GM18861 (cell line): Measurements from ENCODE around the gene PCGF1.

ENCODE experiments used
- ATAC-seq: cut with Tn5 transposase; IDR thresholded peaks from one replicate; pipeline ENCODE4 v1.9.1; 2021; ENCODE audit not compliant: unreplicated experiment

PCGF1 gene

DNA sequence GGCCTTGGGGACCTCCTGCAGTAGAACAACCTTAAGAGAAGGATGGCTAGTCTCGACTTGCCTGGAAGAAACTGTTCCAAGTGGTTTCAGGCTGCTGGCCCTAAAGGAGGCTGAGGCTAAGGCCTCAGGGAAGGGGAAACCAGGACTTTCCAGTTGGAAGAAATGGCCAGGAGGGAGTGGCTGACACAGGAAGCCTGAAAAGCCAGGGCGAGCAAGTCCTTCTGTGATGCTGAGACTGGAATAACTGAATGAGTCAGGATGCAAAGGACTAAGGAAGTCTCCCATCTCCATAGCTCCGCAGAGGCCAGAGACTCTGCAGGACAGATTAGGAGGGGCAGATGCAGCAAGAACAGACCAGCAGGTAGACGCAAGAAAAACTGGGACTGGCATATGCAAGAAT lies 29.6 kb upstream of the PCGF1 start:
- no peak for ATAC-seq

DNA sequence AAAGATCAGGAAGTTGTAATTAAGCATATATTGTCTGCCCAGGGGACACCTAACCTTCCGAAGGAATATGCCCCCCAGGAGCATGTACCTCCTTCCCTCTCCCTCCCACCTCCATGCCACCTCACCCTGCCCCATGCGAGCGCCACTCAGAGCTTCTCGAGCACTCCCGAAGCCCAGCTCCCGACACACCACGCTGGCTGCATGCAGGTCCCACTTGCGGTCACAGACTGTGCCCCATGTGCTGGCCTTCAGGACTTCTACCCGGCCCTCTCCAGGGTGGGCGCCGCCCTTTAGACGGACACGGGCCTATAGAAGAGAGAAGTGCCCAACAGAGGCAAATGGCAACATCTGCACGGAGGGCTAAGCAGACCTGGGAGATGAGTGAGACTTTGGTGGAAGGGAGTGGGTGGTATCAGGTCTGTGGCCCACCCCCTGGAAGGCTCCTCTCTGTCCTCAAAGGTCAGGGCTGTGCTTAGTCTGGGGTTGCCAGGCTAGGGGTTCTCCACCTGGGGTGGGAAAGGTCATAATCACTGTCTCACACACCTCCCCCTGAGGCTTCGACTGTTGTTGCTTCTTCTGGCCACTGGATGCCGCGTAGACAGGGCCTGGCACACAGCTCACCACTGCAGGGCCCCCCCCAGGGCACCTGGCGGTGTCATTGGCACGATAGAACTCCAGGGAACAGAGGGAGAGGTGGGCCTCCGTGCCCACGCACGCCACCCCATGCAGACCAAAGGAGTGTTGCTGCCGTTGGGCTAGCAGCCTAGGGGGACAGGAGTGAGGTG lies 28.9 kb upstream of the PCGF1 start:
- ATAC-seq = no peak

DNA sequence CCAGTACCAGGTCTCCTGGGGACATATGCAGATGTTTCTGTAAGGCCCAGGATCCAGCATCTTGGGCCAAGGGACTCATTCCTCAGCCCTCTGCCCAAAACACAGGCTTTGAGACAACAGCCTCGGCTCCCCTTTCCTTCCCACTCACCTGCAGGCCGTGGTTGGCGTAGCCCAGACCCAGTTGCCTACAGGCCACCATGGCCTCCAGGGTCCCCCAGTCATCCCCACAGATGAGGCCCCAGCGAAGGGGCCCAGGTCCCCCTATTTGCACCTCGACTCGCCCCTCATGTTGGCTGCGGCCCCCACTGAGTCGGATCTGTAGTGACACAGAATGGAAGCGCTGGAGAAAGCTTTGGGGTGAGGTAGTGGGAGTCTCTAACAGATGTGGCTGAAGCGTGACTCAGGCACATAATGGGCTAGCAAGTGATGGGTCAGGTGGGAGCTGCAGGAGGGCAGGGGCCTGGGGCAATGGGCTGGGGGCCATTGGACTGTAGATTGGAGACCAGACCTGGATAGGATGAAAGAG lies 28.0 kb upstream of the PCGF1 start:
- no peak for ATAC-seq

DNA sequence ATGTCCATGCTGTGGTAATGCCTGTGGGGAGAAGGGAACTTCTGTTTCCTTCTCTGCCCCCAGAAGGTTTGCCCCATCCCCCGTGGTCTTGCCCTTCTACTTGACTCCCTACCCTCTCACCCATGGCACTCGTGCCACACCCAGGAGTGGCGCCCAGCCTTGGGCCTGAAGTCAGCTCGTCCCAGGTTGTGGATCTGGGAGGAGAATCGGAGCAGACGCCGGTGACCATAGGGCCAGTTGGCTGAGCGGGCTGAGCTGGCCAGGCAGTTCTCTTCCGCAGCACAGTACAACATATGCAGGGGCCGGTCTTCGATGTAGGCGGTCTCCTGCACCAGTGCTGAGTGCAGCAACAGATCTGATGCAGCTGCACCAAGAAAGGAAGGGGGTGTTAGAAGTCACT lies 26.9 kb upstream of the PCGF1 start:
- ATAC-seq = no peak

DNA sequence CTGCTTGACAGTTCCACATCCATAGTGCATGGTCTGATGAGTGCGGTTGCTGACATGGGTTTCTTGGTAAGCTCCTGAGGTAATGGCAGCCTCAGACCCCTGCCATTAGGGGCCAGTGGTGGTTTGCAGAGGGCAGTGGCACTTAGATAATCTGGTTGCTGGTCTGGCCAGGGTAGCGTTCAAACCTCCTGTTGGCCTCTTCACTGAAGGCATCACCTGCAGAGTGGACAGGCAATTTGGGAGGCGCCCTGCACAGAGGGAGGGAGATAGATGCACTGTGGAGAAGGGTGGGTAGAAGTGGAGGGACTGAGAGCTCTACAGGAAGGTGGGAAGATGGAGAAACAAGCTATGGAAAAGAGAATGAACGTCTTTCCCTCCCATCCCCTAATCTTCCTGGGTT lies 26.0 kb upstream of the PCGF1 start:
- ATAC-seq = no peak

DNA sequence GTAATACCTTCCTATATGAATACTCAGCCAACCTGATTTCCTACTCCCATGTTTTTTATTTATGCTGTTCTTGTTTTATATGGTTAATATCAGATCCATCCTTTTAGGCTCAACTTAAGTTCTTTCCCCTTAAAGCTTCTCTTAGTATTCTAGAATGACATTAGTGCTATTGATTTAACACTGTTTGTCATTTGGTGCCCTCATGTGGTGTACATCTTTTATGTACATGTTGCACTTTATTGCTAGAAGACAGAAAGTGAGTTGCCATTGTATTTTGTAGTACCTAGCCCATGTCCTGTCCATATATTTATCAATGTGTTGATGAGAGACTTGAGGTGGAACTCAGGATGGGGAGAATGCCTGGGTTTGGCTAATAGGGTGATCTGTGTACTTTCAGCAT lies 24.7 kb upstream of the PCGF1 start:
- no peak for ATAC-seq

DNA sequence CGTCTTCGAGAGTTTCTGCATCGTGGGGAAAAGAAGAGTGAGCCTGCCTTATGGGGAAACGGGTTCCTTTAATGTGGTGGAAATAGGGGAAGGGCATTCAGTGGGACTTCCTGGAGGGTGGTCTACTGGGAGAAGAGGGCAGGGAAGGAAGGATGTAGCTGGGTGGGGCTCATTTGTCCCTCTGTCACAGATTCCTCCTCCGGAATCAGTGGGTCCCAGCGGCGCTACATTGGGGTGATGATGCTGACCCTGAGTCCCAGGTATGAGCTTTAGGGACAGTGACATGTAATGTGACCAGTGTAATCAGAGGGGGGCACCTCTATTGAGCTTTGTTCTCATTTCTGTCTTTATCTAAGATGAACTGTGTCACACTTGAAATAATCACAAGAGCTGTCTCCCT lies 24.2 kb upstream of the PCGF1 start:
- no peak for ATAC-seq

DNA sequence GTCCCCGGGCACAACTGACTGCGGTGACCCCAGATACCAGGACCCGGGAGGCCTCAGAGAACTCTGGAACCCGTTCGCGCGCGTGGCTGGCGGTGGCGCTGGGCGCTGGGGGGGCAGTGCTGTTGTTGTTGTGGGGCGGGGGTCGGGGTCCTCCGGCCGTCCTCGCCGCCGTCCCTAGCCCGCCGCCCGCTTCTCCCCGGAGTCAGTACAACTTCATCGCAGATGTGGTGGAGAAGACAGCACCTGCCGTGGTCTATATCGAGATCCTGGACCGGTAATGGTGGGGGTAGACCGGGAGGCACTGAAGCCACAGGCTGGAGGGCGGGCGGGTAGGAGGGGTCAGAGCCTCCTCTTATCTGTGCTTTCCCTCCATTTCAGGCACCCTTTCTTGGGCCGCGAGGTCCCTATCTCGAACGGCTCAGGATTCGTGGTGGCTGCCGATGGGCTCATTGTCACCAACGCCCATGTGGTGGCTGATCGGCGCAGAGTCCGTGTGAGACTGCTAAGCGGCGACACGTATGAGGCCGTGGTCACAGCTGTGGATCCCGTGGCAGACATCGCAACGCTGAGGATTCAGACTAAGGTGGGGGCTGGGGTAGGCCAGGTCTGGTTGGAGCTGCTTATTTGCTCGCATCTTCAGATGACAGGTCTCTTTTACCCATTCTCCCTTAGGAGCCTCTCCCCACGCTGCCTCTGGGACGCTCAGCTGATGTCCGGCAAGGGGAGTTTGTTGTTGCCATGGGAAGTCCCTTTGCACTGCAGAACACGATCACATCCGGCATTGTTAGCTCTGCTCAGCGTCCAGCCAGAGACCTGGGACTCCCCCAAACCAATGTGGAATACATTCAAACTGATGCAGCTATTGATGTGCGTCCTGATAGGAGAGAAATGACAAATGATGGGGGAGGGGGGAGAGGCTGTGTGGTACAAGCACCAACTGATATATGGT lies 23.0 kb upstream of the PCGF1 start:
- peak; percentile 32 for ATAC-seq

DNA sequence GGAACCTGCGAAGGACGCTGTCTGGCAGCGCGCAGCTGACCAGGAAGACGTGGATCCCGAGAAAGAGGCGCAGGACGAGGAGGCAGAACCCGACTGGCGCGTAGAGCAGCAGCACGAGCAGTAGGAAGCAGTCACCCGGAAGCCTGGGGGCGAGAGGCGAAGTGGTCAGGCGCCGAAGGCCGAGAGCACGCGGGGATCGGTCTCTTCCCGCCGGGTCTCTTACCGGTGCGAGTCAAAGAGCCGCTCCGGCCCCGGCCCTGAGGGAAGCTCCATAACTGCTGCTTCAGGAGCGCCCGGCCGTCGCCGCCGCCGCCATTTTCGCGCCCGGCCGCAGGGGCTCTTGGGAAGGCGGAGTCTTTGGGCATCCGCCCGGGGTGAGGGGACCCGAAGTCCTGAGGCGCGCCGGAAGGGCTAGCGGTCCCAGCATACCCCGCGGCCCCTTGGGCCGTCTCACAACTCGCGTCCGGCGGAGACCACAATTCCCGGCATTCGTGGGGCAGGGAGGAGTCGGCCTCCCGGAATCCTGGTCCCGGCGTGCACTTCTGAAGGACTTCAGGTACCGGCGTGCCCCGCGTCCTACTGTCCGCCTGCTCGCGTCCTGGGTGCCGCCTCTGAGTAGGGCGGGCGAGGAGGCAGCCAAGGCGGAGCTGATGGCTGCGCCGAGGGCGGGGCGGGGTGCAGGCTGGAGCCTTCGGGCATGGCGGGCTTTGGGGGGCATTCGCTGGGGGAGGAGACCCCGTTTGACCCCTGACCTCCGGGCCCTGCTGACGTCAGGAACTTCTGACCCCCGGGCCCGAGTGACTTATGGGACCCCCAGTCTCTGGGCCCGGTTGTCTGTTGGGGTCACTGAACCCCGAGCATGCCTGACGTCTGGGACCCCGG lies 22.1 kb upstream of the PCGF1 start, which contains the start of the genes AUP1 and HTRA2:
TSS of gene AUP1 (minus strand) at position 350 of the 882 bp plus-strand sequence. CDS start at position 273, 77 bp downstream.
TSS of gene HTRA2 (plus strand) at position 577 of the 882 bp plus-strand sequence. CDS start at position 651, 74 bp downstream.
- ATAC-seq = peak; percentile 66

DNA sequence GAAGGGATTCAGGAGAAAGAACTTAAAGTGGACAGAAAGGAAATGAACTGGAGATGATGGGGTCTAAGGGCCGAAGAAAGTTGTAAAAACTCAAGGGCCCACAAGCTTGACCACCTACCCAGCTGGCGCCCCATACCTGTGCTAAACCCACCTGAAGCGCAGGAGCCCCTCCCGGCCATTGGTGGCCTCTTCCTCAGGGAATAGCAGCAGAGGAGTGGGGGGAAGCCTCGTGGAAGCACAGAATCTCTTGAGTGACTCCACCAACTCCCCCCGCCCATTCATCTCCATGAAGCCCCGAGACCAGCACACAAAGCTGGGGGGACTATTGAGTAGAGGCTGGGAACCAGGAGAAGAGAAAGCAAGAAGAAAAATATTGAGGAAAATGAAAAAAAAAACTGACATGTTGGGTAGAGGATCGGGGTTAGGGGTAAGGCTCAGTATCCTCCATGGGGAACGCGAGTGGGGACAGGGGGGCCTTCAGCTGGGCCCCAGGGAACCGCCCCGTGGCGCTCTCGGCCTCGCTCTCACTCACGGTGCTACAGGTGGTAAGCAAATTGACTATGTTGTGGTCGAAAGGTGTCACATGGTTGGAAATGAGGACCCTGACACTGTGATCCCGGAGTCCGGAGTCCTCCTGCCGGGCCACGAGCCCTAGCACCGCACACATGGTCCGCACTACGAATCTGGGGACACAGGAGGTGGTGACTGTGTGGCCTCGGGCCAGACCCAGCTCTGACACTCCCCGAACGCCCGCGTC lies 21.3 kb upstream of the PCGF1 start:
- peak; percentile 6 for ATAC-seq

DNA sequence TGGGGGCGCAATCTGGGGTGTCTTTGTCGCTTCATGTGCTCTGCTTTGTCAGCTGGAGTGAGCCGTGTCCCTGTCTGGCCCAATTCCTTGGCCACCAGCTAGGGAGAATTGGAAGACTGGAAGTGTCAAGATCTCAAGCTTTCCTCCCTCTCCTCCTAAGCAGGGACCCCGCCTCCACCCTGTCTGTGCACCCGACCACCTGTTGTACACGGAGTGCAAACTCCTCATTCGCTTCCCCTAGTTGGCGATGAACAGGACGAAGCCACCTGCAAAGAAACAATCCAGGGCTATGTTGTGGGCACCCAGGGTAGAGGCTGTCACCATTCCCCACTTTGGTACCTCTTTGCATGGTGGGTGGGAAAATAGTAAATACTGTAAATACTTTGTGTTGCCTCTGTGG lies 20.2 kb upstream of the PCGF1 start:
- ATAC-seq = no peak

DNA sequence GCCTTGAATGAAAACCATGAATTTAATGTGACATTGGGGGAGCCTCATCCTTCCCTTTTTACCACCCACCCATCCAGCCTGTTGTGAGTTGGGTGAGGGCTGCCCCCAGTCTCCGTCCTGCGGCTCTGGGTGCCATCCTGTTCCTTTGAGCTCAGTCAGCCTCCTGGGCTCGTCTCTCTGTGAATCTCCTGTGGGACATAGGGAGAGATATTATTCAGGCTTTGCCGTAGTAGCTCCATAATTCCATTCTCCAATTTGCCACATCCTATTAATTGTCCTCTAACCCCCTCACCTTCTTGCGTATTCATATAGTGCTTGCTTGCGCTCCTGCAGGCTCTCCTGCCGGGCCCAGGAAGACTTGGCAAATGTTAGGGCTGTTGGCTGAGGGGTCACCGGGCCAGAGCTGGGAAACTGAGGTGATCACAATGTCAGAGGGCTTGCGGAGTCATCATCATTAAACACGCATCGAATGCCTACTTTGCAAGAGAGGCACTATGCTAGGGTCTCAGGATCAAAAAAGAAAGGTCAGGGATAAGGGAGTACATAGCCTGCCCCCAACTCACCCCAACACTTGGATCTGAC lies 19.2 kb upstream of the PCGF1 start:
- ATAC-seq = no peak

DNA sequence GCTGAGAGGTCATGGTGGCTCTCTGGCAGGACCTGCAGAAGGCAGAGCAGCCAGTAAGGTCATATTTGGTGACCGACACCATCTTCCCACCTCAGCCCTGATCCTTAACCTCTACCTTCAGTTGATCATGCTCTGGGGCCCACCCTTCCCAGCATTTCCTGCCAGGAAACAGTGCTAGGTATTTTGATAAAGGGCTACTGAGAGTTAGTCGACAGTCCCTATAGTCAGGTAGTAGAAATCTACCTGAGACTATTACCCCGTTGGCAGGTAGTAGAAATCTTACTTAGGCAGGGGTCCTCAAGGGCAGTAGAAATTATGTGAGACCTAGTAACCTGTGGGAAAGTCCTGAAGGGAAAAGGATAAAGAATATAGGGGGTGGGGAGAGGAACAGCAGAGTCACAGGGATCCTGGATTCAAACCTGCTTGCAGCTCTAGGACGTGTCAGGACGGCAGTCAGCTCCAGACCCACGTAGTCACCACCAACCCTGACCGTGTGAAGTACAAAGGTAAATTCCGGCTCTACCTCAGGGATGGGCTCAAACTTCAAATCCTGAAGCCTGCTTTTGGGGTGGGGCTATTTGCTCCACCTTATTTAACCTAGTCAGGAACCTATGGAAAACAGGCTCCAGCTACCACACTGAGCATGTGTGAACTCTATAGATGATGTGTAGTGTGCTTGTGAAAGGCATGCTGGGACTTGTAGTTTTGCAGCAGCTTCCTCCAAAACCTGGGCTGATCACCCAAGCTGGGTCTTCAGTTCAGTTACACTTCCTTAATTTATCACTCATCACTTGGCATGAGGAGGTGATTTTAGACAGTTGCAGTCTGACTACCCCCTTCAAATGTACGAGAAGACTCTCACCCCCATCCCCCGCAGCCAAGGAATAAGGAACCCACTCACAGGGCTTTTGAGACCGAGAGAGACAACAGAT lies 18.5 kb upstream of the PCGF1 start, which contains the start of gene DQX1:
TSS of gene DQX1 (minus strand) at position 515 of the 932 bp plus-strand sequence. CDS start at position 13, 502 bp downstream.
- ATAC-seq = no peak

DNA sequence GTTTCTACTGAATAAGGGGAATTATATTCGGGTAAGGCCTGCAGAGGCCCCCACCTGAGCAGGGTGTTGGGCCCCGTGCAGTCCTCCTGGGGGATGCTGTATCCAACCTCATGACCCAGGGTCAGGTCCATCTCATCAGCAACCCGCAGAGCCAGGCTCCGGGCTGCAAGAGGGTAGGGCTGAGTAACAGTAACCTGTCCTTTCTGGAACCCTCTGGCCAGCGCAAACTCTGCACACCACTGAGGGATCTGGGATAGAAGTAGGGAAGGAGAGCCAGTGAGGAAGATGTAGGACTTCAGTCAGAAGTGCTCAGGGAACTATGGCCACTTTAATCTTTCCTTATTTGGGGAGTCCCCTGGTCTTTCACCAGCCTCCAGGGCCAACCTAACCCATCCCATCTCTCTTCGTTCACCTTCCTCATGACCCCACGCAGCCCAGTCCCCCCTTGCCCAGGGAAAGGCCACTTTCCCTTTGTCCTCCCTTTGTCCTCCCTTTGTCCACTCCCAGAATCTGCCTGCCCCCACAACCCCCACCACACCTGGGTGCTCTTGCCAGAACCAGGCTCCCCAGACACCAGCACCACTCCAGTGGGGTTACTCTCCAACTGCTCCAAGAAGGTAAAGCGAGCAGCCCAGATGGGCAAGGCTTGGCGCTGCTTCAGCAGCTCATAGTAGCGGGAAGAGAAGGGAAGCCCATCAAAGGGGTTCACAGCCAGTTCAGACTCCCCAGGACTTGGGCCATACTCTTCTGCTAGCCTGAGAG lies 17.6 kb upstream of the PCGF1 start:
- no peak for ATAC-seq

DNA sequence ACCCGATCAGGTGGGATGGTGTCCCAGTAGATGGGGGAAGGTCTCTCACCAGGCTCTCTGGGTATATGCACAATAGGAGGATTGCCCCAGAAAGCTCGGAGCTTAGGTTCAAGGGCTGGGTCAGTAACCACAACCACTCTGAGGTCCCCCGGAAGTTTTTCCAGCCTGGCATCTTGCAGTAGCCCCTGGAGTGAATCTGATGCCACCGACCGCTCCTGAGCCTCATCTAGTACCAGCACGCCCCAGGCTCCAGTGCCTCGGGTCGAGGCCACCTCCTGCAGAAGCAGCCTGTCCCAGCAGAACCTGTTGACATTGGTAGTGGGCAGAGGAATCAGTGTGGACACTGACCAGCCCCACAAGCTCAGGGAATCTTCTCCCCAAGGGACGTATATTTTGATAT lies 16.5 kb upstream of the PCGF1 start:
- ATAC-seq = no peak

DNA sequence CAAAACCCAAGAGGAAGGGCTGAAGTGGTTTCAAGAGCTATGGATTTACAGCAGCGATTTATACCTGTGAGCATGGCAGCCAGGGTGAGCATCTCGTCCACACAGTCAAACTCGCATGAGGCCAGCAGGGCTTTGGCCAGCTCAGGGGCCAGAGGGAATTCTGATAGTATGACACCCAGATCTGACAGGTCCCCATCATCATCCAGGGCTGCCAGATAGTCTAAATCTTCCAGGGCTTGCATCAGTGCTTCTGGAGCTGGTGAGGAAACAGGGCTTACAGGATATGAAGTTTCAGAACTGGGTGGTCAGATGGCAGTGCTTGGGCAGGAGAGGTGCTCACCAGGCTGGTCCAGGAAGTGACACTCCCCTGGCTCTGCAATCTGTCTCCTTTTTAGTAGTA lies 15.0 kb upstream of the PCGF1 start:
- no peak for ATAC-seq

DNA sequence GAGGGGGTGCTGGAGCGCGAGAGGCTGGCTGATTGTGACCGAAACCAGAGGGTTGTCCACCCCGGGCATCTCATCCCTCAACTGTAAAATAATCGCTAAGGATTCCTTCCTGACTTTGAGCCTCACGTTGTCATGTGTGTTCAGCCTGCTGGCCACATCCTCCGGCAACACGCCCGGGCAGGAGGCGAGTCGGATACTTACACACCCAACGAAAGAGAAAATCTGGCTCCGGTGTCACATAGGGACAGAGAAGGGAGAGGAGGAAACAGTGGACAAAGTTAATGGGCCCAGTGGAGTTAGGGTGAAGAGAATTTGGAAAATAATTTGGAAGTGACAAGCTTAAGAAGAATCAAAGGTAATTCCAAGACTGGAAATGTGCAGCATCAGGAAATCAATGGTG lies 9.2 kb upstream of the PCGF1 start:
- ATAC-seq = no peak
